PC-3 (cell line): ENCODE measurements around the gene COL8A1. TPM values are rescaled to one million over a fixed set of nuclear protein-coding genes. Genes with fewer than 3 reads are reported as not detected.

Source experiments
- ATAC-seq: fragments of 200-7000 bp; cut with Tn5 transposase; 2 replicates; pipeline ENCODE4 v1.9.1; 2020; ENCODE audit warnings: mild to moderate bottlenecking, moderate library complexity
- BruUV-seq: library from RNA; stranded (reverse); fragments of 400-500 nt; replicated peaks from 2 replicates; lab custom pipeline; 2021; lab: Mats Ljungman, UMichigan
- CTCF ChIA-PET: fragments of 300-600 bp; sonication (Branson Sonifier 250); formaldehyde crosslinking; loops from one replicate; lab custom pipeline; 2022; ENCODE audit warnings: antibody characterized with exemption; lab: Charles Lee
- POLR2A ChIA-PET: fragments of 300-600 bp; sonication (Branson Sonifier 250); formaldehyde crosslinking; loops from one replicate; lab custom pipeline; 2022; ENCODE audit warnings: antibody characterized with exemption; ENCODE audit not compliant: unreplicated experiment; lab: Charles Lee
- DNase-seq: peaks from one replicate; pipeline ENCODE4 v3.0.0-alpha.2; 2015
- H2AFZ ChIP-seq: fragments of 300-600 bp; sonication (generic); 2 replicates; pipeline ENCODE4 v1.6.0; 2016; ENCODE audit warnings: antibody characterized with exemption, low read length
- H3F3A ChIP-seq: fragments of 300-600 bp; sonication (generic); one replicate; pipeline ENCODE4 v1.6.0; 2017; ENCODE audit warnings: antibody characterized with exemption, low read length, control low read depth, mild to moderate bottlenecking; ENCODE audit not compliant: unreplicated experiment
- H3K27ac ChIP-seq: fragments of 300-600 bp; sonication (generic); 2 replicates; pipeline ENCODE4 v1.5.1; 2016; ENCODE audit warnings: mild to moderate bottlenecking, low read length
- H3K27me3 ChIP-seq: fragments of 300-600 bp; sonication (generic); 2 replicates; pipeline ENCODE4 v1.6.1; 2016; ENCODE audit warnings: low read length, mixed read lengths
- H3K36me3 ChIP-seq: fragments of 300-600 bp; sonication (generic); 2 replicates; pipeline ENCODE4 v1.6.1; 2016; ENCODE audit warnings: low read depth, mixed run types, low read length, mixed read lengths
- H3K4me1 ChIP-seq: fragments of 300-600 bp; sonication (generic); 2 replicates; pipeline ENCODE4 v1.5.1; 2016; ENCODE audit warnings: low read length; ENCODE audit not compliant: insufficient read depth
- H3K4me2 ChIP-seq: fragments of 300-600 bp; sonication (generic); 2 replicates; pipeline ENCODE4 v1.6.0; 2016; ENCODE audit warnings: low read length
- H3K4me3 ChIP-seq: fragments of 300-600 bp; sonication (generic); 2 replicates; pipeline ENCODE4 v1.5.1; 2016; ENCODE audit warnings: mild to moderate bottlenecking, low read length, mixed read lengths
- H3K79me2 ChIP-seq: fragments of 300-600 bp; sonication (generic); 2 replicates; pipeline ENCODE4 v1.6.1; 2017; ENCODE audit warnings: low read length, mixed read lengths
- H3K9ac ChIP-seq: fragments of 300-600 bp; sonication (generic); 2 replicates; pipeline ENCODE4 v1.6.0; 2016; ENCODE audit warnings: mild to moderate bottlenecking, low read length
- H3K9me2 ChIP-seq: fragments of 300-600 bp; sonication (generic); replicated peaks from 2 replicates; pipeline ENCODE4 v1.6.1; 2016; ENCODE audit warnings: mixed run types, low read length, mixed read lengths
- H3K9me3 ChIP-seq: fragments of 300-600 bp; sonication (generic); 2 replicates; pipeline ENCODE4 v1.6.1; 2016; ENCODE audit warnings: low read length, mixed read lengths
- H4K20me1 ChIP-seq: fragments of 300-600 bp; sonication (generic); 2 replicates; pipeline ENCODE4 v1.6.1; 2016; ENCODE audit warnings: low read length, mixed read lengths
- CTCF ChIP-seq: fragments of 300-600 bp; sonication (generic); conservative IDR thresholded peaks from 2 replicates; pipeline ENCODE4 v1.5.1; 2017; ENCODE audit warnings: antibody characterized with exemption, low read depth, mild to moderate bottlenecking, low read length
- EZH2 ChIP-seq: fragments of 300-600 bp; sonication (generic); IDR thresholded peaks from one replicate; pipeline ENCODE4 v1.6.1; 2017; ENCODE audit warnings: antibody characterized with exemption, mild to moderate bottlenecking, low read length; ENCODE audit not compliant: unreplicated experiment
- EZH2phosphoT487 ChIP-seq: fragments of 300-600 bp; sonication (generic); IDR thresholded peaks from 2 replicates; pipeline ENCODE4 v1.6.1; 2018; ENCODE audit warnings: mild to moderate bottlenecking, antibody characterized with exemption, low read length, borderline replicate concordance
- intact Hi-C: fragments of 100-400 bp; cut with micrococcal nuclease; formaldehyde crosslinking; loops from 2 replicates; pipeline ENCODE4 v1.9.0; 2023
- total RNA-seq: library from RNA; depleted of rRNA; stranded (reverse); fragments of >200 nt; gene quantifications from 2 replicates; pipeline ENCODE4 v1.2.3, GENCODE V29; 2014

The COL8A1 gene
- total RNA-seq, 1 experiment from 2014 or later: 2.4 TPM

- ChIA-PET CTCF (no interaction called here), POLR2A (interaction anchor here (0.7 kb wide), 1 partner anchor 9 kb away, joined by 4 read pairs; no protein-coding TSS in a partner anchor)
- Histone ChIP-seq H3K4me1 (peaks cover 42% of the 10 kb centered on the region), H3K9me3 (no peaks in the 10 kb centered on the region), H3K79me2 (no peaks in the 10 kb centered on the region), H3K9ac (no peak overlapping the region), H4K20me1 (no peaks in the 10 kb centered on the region), H3K4me2 (no peak overlapping the region), H3K27ac (no peak overlapping the region), H3K36me3 (no peaks in the 10 kb centered on the region), H3F3A (no peaks in the 10 kb centered on the region), H2AFZ (no peak overlapping the region), H3K9me2 (no peaks in the 10 kb centered on the region), H3K27me3 (no peaks in the 10 kb centered on the region), H3K4me3 (no peak overlapping the region)
- TF ChIP-seq CTCF: no peak
- no peak for TF ChIP-seq EZH2
- no peak for TF ChIP-seq EZH2phosphoT487
- BruUV-seq: no TSS peak
- ATAC-seq (no peak), DNase-seq (no peak)
- intact Hi-C loops: no loop called here
Observed at GRCh38 chr3:99777708-99778107, 139.3 kb downstream of the COL8A1 start.

DNA sequence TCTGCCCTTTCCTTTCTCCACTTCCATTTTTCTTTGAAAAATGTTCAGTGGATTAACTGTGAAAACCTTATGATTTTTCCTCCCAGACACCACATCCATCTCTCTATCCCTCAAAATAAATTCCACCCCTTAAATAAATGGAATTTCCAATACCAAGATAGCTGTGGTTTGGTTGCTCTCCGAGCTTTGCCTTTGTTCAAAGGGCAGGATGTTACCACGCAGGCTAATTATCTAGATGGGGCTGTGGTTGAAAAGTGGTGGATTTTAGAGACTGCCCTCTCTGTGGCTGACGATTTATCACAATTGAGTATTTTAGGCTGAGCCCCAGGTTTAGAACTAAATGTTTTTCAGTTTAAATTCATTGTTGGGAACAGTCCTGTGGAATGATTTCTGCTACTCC is 142.4 kb downstream of the COL8A1 start:
- no peaks in the 10 kb centered on the region for H4K20me1 ChIP-seq
- ChIA-PET POLR2A (no interaction called here), CTCF (no interaction called here)
- no peaks in the 10 kb centered on the region for H3K27me3 ChIP-seq
- H3K4me1 ChIP-seq: peaks cover 41% of the 10 kb centered on the region
- TF ChIP-seq EZH2: no peak
- TF ChIP-seq CTCF: no peak
- no peak for TF ChIP-seq EZH2phosphoT487
- H3K27ac ChIP-seq: no peak overlapping the region
- no peaks in the 10 kb centered on the region for H3K9me3 ChIP-seq
- H3F3A ChIP-seq: no peaks in the 10 kb centered on the region
- no peak overlapping the region for H3K4me2 ChIP-seq
- DNase-seq: no peak
- H3K36me3 ChIP-seq: no peaks in the 10 kb centered on the region
- no TSS peak for BruUV-seq
- no peak overlapping the region for H2AFZ ChIP-seq
- no peak for ATAC-seq
- H3K79me2 ChIP-seq: no peaks in the 10 kb centered on the region
- H3K9me2 ChIP-seq: no peaks in the 10 kb centered on the region
- intact Hi-C loops: no loop called here
- H3K4me3 ChIP-seq: no peak overlapping the region
- H3K9ac ChIP-seq: no peak overlapping the region

DNA sequence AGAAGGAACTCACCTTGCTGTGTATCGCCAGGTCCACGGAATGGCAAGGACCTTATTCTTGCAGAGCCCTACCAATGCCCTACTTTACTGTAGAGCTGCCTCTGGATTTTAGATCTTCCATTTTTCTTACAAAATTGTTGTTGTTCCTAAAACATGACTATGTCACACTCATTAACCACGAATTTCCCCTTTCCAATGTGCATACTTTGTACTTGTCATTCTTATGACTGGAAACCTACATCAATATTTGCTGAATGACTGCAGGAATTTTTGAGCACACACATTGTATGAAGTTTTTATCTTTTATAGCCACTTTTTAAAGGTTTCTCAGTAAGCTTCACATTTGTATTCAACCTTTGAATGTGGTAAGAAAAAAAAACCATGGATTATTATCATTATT is 143.4 kb downstream of the COL8A1 start:
- ChIA-PET POLR2A (interaction anchor here (0.6 to 0.7 kb wide), 2 partner anchors 10 to 12 kb away, joined by 3 read pairs; no protein-coding TSS in a partner anchor), CTCF (no interaction called here)
- ATAC-seq: peak; percentile 85
- Histone ChIP-seq H4K20me1 (no peaks in the 10 kb centered on the region), H3K9me3 (no peaks in the 10 kb centered on the region), H3K4me2 (peak overlapping the region; percentile 49), H3K79me2 (no peaks in the 10 kb centered on the region), H2AFZ (no peak overlapping the region), H3K9ac (no peak overlapping the region), H3K4me1 (peaks cover 34% of the 10 kb centered on the region), H3K4me3 (no peak overlapping the region), H3F3A (no peaks in the 10 kb centered on the region), H3K9me2 (no peaks in the 10 kb centered on the region), H3K27me3 (no peaks in the 10 kb centered on the region), H3K36me3 (no peaks in the 10 kb centered on the region), H3K27ac (peak overlapping the region; percentile 62)
- peak; percentile 90 for DNase-seq
- no peak for TF ChIP-seq EZH2phosphoT487
- BruUV-seq: no TSS peak
- intact Hi-C loops: no loop called here
